Sciatic nerve (tissue), 2 donors: Measurements from ENCODE around the gene DDR1. TPM values are rescaled to one million over a fixed set of nuclear protein-coding genes. Genes with fewer than 3 reads are reported as not detected.
"Not testable (repeated sequence)": the region's sequence is repeated elsewhere in the genome, so short reads cannot be mapped to it uniquely, and the experiment has no call there.

Source experiments
- ATAC-seq: fragments of 200-7000 bp; cut with Tn5 transposase; one replicate; pipeline ENCODE4 v1.9.1; 2020; ENCODE audit warnings: mild to moderate bottlenecking, moderate library complexity
- DNase-seq: peaks from one replicate; pipeline ENCODE4 v3.0.0-alpha.2; 2020; ENCODE audit warnings: low spot score
- intact Hi-C: fragments of 100-400 bp; cut with DNase I; formaldehyde crosslinking; loops from one replicate; pipeline ENCODE4 v1.14.2; 2022
- total RNA-seq: library from RNA; stranded (reverse); fragmentation: NEBNext Ultra II Directional; extraction: Animal tissue kit (Norgen Biotek cat#: 25700); gene quantifications from one replicate; pipeline ENCODE4 v1.2.1, GENCODE V29; 2021
- donor health status: DM: no; HTN: no; CAD: no.
- donor health status: DM: no; HTN: no; CAD: no.

Gene DDR1
- total RNA-seq, 1 donor from 2014 or later = 93.5 TPM

DNA sequence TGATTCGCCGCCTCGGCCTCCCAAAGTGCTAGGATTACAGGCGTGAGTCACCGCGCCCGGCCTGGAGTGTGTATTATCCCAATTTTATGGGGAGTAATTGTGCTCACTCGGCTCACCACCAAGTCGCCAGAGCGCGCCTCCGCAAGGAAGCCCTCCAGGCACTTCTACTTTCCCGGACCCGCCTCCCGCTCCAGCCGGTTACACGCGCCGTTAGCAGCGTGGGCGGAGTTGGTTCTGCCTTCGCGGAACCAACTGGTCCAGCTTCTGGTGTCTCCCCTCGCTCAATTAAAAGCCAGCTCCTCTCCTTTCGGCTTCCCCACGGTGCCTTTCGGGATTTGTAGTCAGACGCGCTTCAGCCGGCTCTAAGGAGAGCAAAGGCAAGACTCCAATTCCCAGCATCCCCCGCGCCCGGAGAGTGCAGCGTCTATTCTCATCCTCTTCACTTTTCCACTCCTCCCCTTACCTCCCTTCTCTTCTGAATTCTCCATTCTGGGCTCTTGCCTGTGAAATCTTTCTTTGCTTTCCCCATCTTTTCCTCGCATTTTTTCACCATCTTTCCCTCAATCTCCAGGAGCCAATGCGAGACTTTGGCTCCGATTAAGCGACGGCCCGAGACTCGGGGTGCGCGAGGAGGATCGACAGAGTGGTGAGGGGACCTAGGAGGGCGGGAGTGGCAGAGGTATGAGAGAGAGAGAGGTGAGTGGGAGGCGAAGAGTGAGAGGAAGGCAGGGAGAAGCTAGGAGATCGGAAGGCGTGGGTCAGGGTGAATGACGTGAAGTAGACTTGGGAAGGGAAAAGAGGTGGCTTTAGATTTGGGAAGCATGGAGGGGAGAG is 23.7 kb downstream of the DDR1 start, which contains the start of gene GTF2H4:
GTF2H4 (plus strand) TSS at position 450 of the 834 bp plus-strand sequence.
- peak; percentile 99 for ATAC-seq
- intact Hi-C loops = no loop called here
- peak; percentile 97 for DNase-seq

DNA sequence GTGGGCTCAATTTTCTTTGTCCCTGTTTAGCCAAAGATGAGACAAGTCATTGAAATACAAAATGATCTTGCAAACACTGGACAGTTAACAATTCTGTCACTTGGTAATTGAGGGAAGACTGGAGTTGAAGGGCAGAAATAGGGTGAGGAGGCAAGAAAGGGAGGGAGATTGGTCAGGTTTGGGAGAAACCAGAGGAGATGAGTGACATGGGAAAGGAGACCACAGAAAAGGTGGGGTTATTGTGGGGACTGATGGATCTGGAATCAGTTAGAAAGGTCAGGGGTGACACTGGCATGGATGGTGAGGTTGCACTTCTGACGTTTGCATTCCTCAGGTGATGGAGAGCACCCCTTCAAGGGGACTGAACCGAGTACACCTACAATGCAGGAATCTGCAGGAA is 24.4 kb downstream of the DDR1 start:
- intact Hi-C loops = no loop called here
- no peak for DNase-seq
- ATAC-seq = no peak

DNA sequence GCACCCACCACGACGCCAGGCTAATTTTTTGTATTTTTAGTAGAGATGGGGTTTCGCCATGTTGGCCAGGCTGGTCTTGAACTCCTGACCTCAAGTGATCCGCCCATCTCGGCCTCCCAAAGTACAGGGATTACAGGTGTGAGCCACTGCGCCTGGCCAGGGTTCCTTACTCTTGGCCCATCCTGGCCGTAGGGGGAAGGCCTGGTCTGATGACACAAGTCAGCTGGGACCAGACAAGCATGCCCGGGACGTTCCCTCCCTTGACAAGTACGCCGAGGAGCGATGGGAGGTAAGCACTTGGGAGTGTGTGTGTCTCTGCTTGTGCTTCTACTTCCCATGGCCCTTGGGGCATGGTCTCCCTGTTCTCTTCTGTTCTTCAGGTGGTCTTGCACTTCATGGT is 26.2 kb downstream of the DDR1 start:
- DNase-seq, intact Hi-C loops, ATAC-seq: not testable (repeated sequence)

DNA sequence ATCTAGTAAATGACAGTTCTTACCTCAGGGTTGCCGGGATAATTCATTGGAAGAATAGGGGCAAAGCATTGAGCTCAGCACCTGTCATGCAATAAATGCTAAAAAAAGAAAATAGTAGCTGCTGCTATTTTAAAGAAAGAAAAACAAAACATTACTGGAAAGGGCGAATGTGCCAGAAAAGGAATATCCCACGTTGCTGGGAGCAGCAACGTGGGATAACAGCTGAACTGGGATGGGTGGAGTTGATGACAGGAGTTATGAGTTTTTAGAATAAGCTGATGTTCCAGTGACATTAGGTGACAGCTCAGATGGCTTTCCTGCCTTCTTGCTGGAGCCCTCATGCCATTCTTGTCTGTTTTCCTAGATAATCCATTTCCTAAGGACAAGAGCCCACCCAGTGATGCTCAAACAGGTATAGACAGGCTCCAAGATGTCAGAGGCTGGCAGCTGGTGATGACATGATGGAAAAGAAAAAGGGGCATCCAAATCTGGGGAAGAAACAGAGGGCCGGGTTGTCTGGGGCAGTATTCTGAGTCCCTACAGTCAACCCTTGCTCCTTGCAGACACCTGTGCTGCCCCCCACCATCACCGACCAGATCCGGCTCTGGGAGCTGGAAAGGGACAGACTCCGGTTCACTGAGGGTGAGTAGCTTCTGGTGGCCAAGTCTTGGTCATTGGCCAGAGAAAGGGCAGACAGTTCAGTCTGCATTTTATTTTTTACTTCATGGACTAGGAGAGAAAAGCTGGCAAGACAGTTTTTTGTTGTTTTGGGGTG is 28.6 kb downstream of the DDR1 start:
- DNase-seq (no peak), ATAC-seq (no peak)
- intact Hi-C loops = no loop called here

DNA sequence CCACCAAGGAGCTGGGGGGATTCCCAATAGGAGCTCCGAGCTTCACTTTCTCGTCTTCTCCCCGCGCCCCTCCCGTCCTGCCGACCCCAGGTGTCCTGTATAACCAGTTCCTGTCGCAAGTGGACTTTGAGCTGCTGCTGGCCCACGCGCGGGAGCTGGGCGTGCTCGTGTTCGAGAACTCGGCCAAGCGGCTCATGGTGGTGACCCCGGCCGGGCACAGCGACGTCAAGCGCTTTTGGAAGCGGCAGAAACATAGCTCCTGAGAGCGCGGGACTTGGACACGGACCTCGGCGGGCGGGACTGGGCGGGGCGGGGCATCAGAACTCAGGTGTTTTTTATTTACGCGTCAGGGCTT is 29.4 kb downstream of the DDR1 start:
- DNase-seq = no peak
- intact Hi-C loops = no loop called here
- ATAC-seq = peak; percentile 73

DNA sequence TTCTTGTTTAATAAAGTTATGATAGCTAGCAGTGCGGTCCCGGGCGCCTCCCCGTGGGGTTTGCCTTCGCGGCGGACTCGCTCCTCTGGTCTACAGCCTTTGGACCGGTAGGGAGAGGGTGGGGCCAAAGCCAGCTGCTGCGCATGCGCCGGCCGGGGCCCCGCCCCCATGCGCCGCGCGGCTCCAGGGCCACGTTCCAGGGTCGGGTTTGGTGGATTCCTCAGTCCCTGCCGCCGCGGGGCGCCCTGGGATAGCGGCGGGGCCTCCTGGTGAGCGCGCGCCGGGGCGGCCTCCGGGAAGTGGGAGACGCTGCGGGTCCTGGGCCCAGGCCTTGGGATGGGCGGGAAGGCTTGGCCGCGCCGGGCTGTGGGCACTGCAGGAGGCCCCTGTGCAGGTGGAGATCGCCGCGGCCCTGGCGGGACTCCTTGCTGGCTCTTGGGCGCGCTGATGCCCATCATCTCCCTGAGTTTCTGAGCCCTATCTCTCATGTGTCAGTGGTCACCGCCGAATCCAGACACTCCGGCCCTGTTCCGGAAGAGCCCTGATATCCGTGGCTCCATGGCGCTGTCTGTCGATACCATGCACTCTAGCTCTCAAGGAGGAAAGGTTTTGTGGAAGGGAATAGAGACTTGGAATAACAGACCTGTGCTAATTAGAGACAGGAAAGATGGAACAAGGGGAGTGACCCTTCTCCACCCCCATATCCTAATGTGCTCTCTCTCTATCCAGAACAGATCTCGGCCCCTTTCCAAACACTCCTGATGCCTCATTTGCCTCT is 29.9 kb downstream of the DDR1 start, which contains the start of gene VARS2:
VARS2 (plus strand) TSS at position 163 of the 778 bp plus-strand sequence; CDS start at position 762, 599 bp downstream.
- intact Hi-C loops = no loop called here
- DNase-seq (peak; percentile 94), ATAC-seq (peak; percentile 96)

DNA sequence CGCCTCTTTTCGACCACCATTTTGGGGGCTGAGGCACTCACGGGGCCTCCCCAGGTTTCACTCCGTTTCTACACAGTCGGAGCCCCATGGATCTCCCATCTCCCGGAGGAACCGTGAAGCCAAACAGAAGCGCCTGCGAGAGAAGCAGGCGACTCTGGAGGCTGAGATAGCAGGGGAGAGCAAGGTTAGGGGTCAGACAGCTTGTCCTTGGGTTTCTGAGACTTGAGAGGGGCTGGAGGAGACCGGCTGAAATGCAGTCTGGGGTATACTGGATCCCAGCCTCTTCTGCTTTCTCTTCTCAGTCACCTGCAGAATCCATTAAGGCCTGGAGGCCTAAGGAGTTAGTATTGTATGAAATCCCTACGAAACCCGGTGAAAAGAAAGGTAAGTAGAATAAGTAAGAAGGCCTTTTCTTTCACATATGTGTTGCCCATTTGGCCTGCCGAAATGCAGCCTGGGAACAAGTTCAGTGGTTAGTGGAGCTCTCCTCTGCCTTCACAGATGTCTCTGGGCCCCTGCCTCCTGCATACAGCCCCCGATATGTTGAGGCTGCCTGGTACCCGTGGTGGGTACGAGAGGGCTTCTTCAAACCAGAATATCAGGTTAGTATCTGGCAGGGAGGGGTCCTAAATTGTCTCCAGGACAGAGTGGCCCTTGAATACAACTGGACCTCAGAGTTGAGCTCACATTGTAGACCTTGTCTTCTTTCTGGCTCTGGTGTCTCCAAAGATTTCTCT is 30.7 kb downstream of the DDR1 start:
- intact Hi-C loops = loop anchor here (5.0 kb wide), 1 partner anchor 162 kb away; no protein-coding TSS in a partner anchor
- ATAC-seq (peak; percentile 2), DNase-seq (no peak)

DNA sequence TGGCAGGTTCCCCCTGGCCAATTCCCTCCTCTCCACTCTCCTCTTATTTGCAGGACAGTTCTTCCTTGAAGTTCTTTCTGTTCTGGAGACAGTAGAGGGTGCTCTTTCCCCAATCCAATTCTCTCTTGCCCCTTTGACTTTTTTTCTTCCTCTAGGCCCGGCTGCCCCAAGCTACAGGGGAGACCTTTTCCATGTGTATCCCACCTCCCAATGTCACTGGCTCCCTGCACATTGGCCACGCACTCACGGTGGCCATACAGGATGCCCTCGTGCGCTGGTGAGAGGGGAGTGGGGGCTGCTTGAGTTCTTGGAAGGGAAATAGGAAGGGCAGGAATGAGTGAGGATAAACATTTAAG is 31.2 kb downstream of the DDR1 start:
- DNase-seq = no peak
- ATAC-seq = peak; percentile 47
- intact Hi-C loops = loop anchor here (5.0 kb wide), 1 partner anchor 162 kb away; no protein-coding TSS in a partner anchor

DNA sequence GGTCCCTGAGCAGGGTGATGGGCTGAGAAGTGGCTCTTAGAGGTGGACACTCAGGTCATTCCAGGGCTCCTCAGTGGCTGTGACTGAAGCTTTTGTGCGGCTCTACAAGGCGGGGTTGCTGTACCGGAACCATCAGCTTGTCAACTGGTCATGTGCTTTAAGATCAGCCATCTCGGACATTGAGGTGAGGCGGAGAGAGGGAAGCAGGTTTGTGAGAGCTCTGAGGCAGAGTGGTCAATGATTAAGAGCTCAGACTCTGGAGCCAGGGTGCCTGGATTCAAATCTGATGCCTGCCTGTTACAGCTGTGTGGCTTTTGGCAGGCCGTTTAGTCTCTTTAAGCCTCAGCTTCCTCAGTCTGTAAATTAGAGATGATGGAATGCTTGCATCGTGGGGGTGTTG is 32.7 kb downstream of the DDR1 start:
- DNase-seq (no peak), ATAC-seq (no peak)
- intact Hi-C loops = loop anchor here (5.0 kb wide), 1 partner anchor 160 kb away; no protein-coding TSS in a partner anchor

DNA sequence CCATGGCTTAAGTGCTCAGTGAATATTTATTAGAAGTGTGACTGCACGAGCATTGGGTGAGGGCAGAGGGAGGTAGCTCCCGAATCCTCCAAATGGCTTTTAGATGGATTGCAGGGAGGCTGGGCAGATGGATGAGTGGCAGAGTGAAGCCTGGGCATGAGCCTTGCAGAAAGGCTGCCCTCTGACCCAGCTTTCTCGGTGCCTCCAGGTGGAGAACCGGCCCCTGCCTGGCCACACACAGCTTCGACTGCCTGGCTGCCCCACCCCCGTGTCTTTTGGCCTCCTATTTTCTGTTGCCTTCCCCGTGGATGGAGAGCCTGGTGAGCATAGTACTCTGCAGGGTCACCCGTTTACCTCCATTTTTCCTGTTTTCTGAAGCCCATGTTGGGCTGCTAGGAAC is 33.2 kb downstream of the DDR1 start:
- no peak for DNase-seq
- intact Hi-C loops = loop anchor here (5.0 kb wide), 1 partner anchor 160 kb away; no protein-coding TSS in a partner anchor
- ATAC-seq = no peak

DNA sequence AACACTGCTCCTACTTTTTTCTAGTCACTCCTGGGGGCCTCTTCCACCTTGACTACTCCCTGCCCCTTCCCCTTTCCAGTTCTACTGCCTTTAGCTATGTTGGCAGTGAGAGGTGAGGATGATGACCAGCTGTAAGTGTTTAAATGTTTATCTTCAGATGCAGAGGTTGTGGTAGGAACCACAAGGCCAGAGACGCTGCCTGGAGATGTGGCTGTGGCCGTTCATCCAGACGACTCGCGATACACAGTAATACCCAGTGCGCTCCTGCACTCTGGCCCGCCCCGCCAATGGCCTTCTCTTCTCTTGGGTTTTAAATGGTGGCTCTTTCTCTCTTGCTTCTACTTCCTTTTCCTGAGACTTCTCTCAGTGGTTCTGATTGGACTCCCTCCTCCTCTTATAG is 34.4 kb downstream of the DDR1 start:
- ATAC-seq (no peak), DNase-seq (no peak)
- intact Hi-C loops = loop anchor here (5.0 kb wide), 1 partner anchor 159 kb away; no protein-coding TSS in a partner anchor

DNA sequence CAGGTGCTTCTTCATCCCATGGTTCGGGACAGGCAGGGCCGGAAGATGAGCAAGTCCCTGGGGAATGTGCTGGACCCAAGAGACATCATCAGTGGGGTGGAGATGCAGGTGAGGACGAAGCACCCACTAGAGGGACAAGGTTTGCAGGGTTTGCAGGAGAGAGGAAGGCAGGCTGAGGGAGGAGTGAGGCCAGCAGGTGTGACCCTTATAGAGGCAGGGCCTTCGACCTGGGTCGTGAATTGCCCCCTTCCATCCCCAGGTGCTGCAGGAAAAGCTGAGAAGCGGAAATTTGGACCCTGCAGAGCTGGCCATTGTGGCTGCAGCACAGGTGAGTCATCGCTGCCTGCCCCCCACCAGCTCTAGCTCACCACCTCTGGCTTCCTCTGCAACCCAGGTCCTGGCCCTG is 38.1 kb downstream of the DDR1 start:
- DNase-seq = no peak
- intact Hi-C loops = no loop called here
- no peak for ATAC-seq

DNA sequence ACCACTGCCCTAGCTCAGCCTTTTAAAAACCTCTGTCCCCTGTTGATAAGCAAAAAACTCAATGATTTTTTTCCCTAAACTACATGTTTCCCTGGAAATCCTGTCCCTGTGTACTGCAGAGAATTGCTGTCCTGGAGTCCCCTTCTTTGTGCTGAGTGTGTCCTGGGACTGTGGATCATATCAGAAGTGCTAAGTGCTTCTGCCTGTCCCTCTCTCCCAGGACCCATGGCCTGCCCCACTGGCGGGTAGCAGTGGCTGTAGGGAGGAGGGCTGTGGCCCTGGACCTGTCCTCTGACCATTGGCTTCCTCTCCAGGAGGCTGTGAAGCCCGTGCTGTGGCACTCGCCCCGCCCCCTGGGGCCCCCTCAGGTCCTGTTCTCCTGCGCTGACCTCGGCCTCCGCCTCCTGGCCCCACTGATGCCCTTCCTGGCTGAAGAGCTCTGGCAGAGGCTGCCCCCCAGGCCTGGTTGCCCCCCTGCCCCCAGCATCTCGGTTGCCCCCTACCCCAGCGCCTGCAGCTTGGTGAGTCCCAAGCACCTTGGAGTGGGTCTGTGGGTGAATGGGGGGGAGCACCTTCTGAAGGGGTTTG is 39.8 kb downstream of the DDR1 start:
- DNase-seq, intact Hi-C loops, ATAC-seq: not testable (repeated sequence)

DNA sequence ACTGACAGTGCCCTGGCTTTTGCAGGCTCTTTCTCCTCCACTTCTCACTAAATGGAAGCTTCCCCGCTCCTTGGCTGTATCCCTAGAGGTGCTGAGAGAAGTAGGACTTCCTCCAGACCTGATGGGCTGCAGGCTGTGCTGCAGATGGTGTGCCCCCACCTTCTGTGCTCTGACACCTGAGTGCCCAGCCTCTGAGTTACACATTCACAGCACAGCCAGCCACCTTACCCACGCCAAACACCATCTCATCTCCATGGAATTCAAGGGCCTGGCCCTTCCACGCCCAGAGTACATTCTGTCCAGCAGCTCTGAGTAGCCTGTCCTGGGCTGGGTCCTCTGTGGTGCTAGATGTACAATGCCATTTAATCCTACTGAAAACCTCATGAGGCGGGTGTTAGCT is 42.3 kb downstream of the DDR1 start:
- intact Hi-C loops = no loop called here
- ATAC-seq = peak; percentile 90
- DNase-seq = no peak

DNA sequence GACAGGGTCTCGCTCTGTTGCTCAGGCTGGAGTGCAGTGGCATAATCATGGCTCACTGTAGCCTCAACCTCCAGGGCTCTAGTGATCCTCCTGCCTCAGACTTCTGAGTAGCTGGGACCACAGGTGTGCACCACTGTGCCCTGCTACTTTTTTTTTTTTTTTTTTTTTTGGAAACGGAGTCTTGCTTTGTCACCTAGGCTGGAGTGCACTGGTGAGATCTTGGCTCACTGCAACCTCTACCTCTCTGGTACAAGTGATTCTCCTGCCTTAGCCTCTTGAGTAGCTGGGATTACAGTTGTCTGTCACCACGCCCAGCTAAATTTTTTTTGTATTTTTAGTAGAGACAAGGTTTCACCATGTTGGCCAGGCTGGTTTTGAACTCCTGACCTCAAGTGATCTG is 42.8 kb downstream of the DDR1 start:
- intact Hi-C loops, DNase-seq, ATAC-seq: not testable (repeated sequence)

DNA sequence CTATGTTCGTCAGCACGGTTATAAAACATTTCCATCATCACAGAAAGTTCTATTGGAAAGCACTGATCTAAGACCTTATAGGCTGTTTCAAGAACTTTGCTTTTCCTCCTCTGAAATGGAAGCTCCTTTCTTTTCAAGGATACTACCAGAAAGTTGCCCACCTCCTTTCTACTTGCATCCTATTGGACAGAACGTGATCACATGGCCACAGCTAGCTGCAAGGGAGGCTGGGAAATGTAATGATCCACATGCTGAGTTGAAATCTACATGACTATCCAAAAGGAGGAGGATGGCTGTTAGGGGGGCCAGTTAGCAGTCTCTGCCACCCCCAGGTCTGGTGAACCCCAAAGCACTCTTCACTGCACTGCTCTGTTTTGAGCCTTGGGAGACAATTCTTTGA is 44.4 kb downstream of the DDR1 start:
- DNase-seq = no peak
- ATAC-seq = no peak
- intact Hi-C loops = no loop called here

DNA sequence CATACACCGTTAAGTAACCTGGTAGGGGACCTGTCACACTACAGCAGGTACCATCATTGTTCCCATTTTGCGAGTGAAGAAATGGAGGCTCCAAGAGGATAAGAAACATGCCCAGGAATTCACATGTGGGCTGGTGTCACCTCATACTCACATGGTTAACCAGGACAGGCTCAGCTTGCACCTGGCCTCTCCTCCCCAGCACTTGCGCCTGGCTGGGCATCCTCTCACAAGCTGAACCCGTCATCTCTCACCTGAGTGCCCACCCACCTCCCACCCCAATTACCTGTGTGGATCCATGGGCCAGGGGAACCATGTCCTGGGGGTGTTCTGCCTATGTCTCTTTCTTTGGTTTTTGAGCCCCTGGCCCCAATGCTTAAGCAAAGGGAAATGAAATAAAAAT is 46.2 kb downstream of the DDR1 start:
- intact Hi-C loops = loop anchor here (10.0 kb wide), 1 partner anchor 134 kb away; no protein-coding TSS in a partner anchor
- ATAC-seq (no peak), DNase-seq (no peak)

DNA sequence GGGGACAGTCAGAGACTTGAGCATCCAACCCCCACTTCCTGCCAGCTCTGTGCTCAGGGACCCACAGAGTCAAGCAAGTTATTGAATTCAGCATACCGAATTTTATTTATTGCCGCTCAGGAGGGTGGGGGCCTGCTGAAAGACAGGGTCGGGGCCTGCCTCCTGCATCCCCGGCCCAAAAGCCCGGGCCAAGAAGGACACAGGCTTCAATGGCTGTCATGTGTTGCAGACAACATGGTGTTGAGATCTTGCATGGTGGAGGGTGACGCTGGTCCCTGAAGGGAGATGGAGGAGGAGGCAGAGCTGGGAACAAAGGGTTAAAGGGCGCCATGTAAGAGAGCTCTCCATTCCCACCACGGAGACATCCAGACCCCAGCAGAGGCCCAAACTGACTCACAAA is 47.0 kb downstream of the DDR1 start:
- intact Hi-C loops = loop anchor here (10.0 kb wide), 1 partner anchor 134 kb away; no protein-coding TSS in a partner anchor
- ATAC-seq = no peak
- DNase-seq = no peak
